Tibial nerve (tissue), 4 donors: ENCODE data around the gene IMP3.

ENCODE experiments used
- CTCF ChIP-seq, 5 experiments: fragments of 200-600 bp in 3 of 5; fragments of 450-650 bp in 2 of 5; sonication (generic) in 3 of 5; IDR thresholded peaks; one replicate each; pipeline ENCODE4 v1.5.1; 2016 to 2019; ENCODE audit warnings: antibody characterized with exemption in 5 of 5, mild to moderate bottlenecking in 3 of 5, moderate library complexity in 2 of 5
- EP300 ChIP-seq, 2 donors: sonication (generic); formaldehyde crosslinking; IDR thresholded peaks; one replicate each; pipeline ENCODE4 v1.6.1; 2017; ENCODE audit warnings: antibody characterized with exemption in 2 of 2, mild to moderate bottlenecking in 1 of 2

GRCh38 chr15:75641179-75641503, 1.1 kb upstream of the IMP3 start:
- TF ChIP-seq CTCF (IDR thresholded peaks at IDR 0.05) (peak in 1 of 5 experiments; percentile 4), EP300 (IDR thresholded peaks at IDR 0.05) (no peak)
